ENCODE measurements around the gene HSPB9.

HSPB9 gene

DNA sequence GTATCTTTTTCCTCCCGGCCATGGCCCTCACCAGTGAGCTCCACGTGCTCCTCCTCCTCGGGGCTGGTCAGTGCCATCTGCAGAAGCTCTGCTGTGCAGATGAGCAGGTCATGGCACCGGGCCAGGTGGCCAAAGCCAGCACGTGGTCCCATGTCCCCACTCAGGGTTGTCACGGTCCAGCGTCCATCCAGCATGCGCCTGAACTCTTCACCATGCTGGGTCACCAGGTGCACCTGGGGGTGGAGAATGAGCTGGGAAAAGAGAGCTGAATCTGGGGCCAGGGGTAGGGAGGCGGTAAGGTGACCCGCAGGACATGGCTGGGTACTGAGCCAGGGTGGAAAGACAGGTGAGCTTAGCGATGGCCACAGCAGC lies 11.4 kb upstream of the HSPB9 start:
- no peak overlapping the region for H3K27ac ChIP-seq
- TF ChIP-seq, protein P1, sequence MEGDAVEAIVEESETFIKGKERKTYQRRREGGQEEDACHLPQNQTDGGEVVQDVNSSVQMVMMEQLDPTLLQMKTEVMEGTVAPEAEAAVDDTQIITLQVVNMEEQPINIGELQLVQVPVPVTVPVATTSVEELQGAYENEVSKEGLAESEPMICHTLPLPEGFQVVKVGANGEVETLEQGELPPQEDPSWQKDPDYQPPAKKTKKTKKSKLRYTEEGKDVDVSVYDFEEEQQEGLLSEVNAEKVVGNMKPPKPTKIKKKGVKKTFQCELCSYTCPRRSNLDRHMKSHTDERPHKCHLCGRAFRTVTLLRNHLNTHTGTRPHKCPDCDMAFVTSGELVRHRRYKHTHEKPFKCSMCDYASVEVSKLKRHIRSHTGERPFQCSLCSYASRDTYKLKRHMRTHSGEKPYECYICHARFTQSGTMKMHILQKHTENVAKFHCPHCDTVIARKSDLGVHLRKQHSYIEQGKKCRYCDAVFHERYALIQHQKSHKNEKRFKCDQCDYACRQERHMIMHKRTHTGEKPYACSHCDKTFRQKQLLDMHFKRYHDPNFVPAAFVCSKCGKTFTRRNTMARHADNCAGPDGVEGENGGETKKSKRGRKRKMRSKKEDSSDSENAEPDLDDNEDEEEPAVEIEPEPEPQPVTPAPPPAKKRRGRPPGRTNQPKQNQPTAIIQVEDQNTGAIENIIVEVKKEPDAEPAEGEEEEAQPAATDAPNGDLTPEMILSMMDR (conservative IDR thresholded peaks at IDR 0.05) = no peak
- TF ChIP-seq ZFX (IDR thresholded peaks at IDR 0.05) = no peak

DNA sequence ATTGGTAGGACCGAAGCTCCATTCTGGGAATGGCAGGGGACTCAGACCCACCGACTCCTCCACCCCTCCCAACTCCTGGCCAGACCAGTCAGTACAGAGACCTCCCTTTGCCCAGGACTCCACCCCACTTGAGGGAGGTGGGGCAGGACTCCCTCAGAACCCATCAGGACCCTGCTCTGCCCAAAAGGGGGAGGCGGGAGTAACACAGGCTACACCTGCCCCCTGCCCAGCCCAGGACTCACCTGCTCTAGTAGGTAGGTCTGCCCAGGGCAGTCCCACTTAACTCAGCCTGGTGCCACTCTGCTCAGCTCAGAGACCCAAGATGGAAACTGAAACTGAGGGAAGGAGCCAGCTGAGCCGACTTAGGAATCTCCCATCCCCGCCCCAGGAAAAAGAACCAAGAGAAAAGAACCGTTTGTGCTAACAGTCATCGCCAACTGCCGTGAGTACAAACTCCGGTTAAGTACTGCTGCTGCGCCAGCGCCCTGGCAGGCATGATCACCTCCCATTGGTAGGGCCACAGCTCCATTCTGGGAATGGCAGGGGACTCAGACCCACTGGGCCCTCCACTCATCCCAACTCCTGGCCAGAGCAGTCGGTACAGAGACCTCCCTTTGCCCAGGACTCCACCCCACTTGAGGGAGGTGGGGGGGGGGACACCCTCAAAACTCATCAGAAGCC lies 10.6 kb upstream of the HSPB9 start:
- peak overlapping the region; percentile 48 for H3K27ac ChIP-seq
- TF ChIP-seq ZFX (IDR thresholded peaks at IDR 0.05) = no peak
- TF ChIP-seq, protein P1 (conservative IDR thresholded peaks at IDR 0.05) = no peak

DNA sequence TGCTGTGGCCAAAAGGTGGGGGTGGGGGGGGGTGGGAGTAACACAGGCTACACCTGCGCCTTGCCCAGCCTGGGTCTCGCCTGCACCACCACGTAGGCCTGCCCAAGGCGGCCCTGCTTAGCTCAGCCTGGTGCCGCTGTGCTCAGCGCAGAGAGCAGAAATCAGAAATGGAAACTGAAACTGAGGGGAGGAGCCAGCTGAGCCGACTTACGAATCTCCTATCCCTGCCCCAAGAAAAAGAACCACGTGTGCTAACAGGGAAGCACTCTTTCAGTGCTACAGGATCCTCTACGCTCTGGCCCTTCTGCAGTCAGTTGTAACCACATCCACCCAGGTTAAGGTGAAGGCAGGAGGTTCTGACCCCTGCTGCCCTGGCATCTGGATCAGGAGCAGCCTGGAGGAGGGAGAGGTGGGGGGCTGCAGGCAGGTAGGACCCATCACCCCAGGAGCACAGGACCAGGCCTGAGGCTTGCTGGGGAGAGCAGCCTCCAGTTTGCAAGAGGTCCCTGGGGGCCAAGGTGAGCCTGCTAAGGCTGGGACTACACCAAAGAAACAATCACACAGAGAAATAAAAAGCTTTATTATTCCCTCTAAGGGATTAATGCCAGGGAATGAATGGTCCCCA lies 9.9 kb upstream of the HSPB9 start, which contains the start of gene DHX58:
Gene DHX58 (minus strand): TSS at position 163 of the 625 bp plus-strand sequence. CDS start 822 bp downstream, outside the sequence.
- TF ChIP-seq, protein P1 (conservative IDR thresholded peaks at IDR 0.05) = no peak
- TF ChIP-seq ZFX (IDR thresholded peaks at IDR 0.05) = no peak
- peak within 1 kb of the TSS; percentile 48 for H3K27ac ChIP-seq

DNA sequence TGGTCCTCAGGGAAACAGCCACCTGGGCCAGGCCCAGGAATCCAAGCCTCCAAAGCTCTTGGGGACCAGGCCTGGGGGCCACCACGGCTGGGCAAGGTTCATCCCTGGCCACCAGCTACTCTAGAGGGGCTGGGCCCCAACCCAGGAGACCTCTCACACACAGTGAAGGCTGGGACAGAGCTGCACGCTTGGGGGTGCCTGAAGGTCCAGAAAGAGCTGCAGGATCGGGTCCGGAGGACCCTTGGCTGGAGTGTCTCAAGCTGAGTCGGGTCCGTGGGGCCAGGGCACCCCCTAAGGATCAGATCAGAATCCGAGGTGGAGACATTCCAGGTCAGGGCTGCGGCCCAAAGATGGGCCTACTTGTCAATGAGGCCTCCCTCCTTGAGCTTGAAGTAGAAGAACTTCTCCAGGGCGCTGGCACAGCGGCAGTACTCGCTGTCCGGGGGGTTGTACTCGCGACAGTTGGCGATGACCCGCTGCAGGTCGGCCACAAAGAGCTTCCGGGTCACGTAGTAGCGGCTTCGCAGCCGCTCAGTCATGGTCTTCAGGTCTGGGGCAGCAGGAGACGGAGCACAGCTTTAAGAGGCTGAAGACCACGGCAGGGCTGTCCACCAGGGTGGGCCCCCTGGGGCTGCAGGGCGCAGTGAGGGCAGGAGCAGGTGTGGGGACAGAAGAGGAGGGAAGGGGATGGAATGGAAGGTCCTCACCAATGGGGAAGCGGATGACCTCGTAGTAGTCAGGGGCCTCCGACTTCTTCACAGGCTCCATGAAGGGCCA lies 9.1 kb upstream of the HSPB9 start:
- peak overlapping the region; percentile 48 for H3K27ac ChIP-seq
- TF ChIP-seq, protein P1 (conservative IDR thresholded peaks at IDR 0.05) = no peak
- no peak for TF ChIP-seq ZFX (IDR thresholded peaks at IDR 0.05)

DNA sequence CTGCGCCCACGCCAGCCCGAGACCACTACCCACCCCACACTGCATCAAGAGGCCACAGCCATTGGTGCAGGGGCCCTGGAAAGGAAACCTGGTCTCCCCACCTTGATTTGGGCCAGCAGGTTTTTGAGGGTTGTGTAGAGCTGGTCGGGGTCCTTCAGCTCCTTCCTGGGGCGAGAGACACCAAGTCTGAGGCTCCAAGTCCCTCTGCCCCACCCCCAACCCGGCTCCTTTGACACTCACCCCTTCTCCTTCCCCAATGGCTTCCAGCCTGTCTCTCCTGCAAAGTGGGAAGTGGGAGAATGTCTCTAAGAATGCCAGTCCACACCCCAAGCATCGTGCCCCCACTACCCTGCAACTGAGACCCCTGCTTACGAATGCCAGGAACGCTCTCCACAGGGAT lies 8.5 kb upstream of the HSPB9 start:
- no peak for TF ChIP-seq ZFX (IDR thresholded peaks at IDR 0.05)
- TF ChIP-seq, protein P1 (conservative IDR thresholded peaks at IDR 0.05) = no peak
- H3K27ac ChIP-seq = no peak overlapping the region

DNA sequence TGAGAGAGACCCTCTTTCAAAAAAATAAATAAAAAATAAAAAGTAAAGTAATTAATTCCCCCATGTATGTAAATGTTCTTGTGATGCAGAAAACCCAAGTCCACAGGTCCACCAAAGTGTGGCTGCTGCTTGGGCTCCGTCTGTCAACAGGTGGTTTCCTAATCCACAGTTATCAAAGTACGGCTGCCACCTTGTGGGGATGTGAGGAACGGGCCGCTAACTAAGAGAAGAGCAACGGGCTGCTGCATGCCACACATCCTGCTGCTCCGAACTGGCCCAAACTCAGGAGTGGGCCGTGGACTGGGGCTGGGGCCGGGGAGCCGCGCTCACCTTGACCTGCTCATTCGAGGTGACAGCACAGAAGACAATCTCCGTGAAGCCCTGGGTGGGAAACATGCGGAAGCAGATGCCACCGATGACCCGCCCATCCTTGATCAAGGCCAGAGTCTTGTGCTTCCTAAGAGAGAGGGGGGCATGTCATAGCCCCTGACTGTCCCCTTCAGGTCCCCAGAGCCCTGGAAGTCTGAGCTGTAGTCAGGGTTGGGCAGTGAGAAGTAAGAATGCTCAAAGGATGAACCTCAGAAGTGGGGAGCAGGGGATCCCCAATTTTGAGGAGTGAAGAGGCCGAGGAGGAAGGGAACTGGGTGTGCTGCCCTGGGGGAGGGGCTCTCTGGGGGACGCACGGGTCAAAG lies 5.8 kb upstream of the HSPB9 start:
- H3K27ac ChIP-seq = no peak overlapping the region
- TF ChIP-seq, protein P1 (conservative IDR thresholded peaks at IDR 0.05) = peak; percentile 89
- no peak for TF ChIP-seq ZFX (IDR thresholded peaks at IDR 0.05)

All from C4-2B (cell line).